Adrenal gland (tissue), 5 donors: Measurements from ENCODE around the gene BCL2A1.

Experiments used
- POLR2A ChIP-seq, 2 donors: fragments of 450-650 bp; IDR thresholded peaks; one replicate each; pipeline ENCODE4 v1.6.1; 2017; ENCODE audit warnings: antibody characterized with exemption in 2 of 2, mild to moderate bottlenecking in 2 of 2, moderate library complexity in 1 of 2
- TF ChIP-seq, protein P1 (sequence below), 6 experiments: fragments of 450-650 bp in 4 of 6; fragments of 200-600 bp in 2 of 6; sonication (generic) in 1 of 6; IDR thresholded peaks; 1 replicate in 5 of 6; 2 replicates in 1 of 6; pipeline versions ENCODE4 v1.5.1 to v1.8.0; 2016 to 2021; ENCODE audit warnings: antibody characterized with exemption in 6 of 6, mild to moderate bottlenecking in 2 of 6, moderate library complexity in 1 of 6
- donor health status: DM: no; HTN: no; CAD: no.

- TF ChIP-seq, protein P1, sequence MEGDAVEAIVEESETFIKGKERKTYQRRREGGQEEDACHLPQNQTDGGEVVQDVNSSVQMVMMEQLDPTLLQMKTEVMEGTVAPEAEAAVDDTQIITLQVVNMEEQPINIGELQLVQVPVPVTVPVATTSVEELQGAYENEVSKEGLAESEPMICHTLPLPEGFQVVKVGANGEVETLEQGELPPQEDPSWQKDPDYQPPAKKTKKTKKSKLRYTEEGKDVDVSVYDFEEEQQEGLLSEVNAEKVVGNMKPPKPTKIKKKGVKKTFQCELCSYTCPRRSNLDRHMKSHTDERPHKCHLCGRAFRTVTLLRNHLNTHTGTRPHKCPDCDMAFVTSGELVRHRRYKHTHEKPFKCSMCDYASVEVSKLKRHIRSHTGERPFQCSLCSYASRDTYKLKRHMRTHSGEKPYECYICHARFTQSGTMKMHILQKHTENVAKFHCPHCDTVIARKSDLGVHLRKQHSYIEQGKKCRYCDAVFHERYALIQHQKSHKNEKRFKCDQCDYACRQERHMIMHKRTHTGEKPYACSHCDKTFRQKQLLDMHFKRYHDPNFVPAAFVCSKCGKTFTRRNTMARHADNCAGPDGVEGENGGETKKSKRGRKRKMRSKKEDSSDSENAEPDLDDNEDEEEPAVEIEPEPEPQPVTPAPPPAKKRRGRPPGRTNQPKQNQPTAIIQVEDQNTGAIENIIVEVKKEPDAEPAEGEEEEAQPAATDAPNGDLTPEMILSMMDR (IDR thresholded peaks at IDR 0.05), result no peak
- no peak for TF ChIP-seq POLR2A (IDR thresholded peaks at IDR 0.05)
Measured at GRCh38 chr15:79929412-79929811, 41.6 kb downstream of the BCL2A1 start.
